Tibial nerve (tissue), 3 donors: Measurements from ENCODE around the gene MROH8.

ENCODE experiments used
- POLR2A ChIP-seq, 2 donors: fragments of 450-650 bp; IDR thresholded peaks; one replicate each; pipeline ENCODE4 v1.6.1; 2017; ENCODE audit warnings: antibody characterized with exemption in 2 of 2, mild to moderate bottlenecking in 2 of 2, moderate library complexity in 2 of 2
- TF ChIP-seq, protein P1 (sequence below), 5 experiments: fragments of 200-600 bp in 3 of 5; fragments of 450-650 bp in 2 of 5; sonication (generic) in 3 of 5; IDR thresholded peaks; one replicate each; pipeline ENCODE4 v1.5.1; 2016 to 2019; ENCODE audit warnings: antibody characterized with exemption in 5 of 5, mild to moderate bottlenecking in 3 of 5, moderate library complexity in 2 of 5

DNA sequence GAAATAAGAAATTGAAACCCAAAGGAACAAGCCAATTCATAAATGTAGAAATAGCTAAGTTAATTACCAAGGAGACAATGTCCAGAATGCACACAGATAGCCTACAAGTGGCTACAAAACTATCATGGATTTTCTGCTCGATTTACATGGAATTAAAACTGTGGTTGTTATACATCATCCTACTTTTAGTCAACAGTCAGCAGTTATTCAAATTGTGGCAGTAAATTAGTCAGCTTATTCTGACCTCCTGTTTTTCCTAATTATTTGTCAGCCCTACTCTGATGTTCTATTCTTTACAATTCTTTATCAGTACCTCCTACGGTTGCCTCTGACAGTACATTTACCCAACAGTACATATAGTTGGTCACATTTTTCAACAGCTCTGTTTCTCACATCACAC is 113.2 kb downstream of the MROH8 start:
- TF ChIP-seq, protein P1, sequence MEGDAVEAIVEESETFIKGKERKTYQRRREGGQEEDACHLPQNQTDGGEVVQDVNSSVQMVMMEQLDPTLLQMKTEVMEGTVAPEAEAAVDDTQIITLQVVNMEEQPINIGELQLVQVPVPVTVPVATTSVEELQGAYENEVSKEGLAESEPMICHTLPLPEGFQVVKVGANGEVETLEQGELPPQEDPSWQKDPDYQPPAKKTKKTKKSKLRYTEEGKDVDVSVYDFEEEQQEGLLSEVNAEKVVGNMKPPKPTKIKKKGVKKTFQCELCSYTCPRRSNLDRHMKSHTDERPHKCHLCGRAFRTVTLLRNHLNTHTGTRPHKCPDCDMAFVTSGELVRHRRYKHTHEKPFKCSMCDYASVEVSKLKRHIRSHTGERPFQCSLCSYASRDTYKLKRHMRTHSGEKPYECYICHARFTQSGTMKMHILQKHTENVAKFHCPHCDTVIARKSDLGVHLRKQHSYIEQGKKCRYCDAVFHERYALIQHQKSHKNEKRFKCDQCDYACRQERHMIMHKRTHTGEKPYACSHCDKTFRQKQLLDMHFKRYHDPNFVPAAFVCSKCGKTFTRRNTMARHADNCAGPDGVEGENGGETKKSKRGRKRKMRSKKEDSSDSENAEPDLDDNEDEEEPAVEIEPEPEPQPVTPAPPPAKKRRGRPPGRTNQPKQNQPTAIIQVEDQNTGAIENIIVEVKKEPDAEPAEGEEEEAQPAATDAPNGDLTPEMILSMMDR (IDR thresholded peaks at IDR 0.05), result no peak
- no peak for TF ChIP-seq POLR2A (IDR thresholded peaks at IDR 0.05)
